ENCODE results near the gene PRKG1.

PRKG1 gene

GRCh38 chr10:51046654-51047053 lies 27.6 kb upstream of the PRKG1 start:
- Histone ChIP-seq H3K18ac (ENCODE audit: low read length) (no peak overlapping the region), H3K9ac (ENCODE audit: low read length) (no peak overlapping the region), H3K4ac (ENCODE audit: low read depth, low read length) (no peak overlapping the region), H3K4me2 (ENCODE audit: low read length) (no peak overlapping the region), H2BK5ac (ENCODE audit: low read depth, low read length, poor library complexity) (no peak overlapping the region), H3K9me3 (ENCODE audit: insufficient read depth, low read depth, low read length) (no peaks in the 10 kb centered on the region), H3K79me1 (ENCODE audit: low read length) (no peaks in the 10 kb centered on the region), H3K79me2 (ENCODE audit: control insufficient read depth, insufficient read depth, low read length, poor library complexity) (no peaks in the 10 kb centered on the region), H3K4me3 (ENCODE audit: low read depth, low read length) (no peak overlapping the region), H2BK12ac (ENCODE audit: low read length) (no peak overlapping the region), H2AFZ (ENCODE audit: insufficient read depth, low read length, poor library complexity) (no peak overlapping the region), H4K91ac (ENCODE audit: low read depth, low read length) (no peak overlapping the region), H2BK120ac (ENCODE audit: insufficient read depth, low read length, poor library complexity) (no peak overlapping the region), H3K27me3 (ENCODE audit: insufficient read depth, low read length) (no peaks in the 10 kb centered on the region), H4K12ac (ENCODE audit: low read depth, low read length) (no peak overlapping the region), H4K8ac (ENCODE audit: low read depth, low read length) (no peak overlapping the region), H3K14ac (ENCODE audit: low read length) (no peak overlapping the region), H3K4me1 (ENCODE audit: control insufficient read depth in 1 of 2, insufficient read depth in 2 of 2, low read length in 2 of 2) (no peaks in the 10 kb centered on the region), H2AK5ac (ENCODE audit: low read length) (no peak overlapping the region), H3K27ac (ENCODE audit: low read depth, low read length) (no peak overlapping the region), H3K36me3 (ENCODE audit: control insufficient read depth in 1 of 2, insufficient read depth in 2 of 2, low read length in 2 of 2) (no peaks in the 10 kb centered on the region), H3K23ac (ENCODE audit: low read length) (no peak overlapping the region)
- no CpG with 5 or more reads among the region's 6 CpGs for WGBS (ENCODE audit: extremely low coverage, insufficient coverage, insufficient read length)
- no peak for DNase-seq

- Histone ChIP-seq H2BK120ac (ENCODE audit: insufficient read depth, low read length, poor library complexity) (no peak overlapping the region), H3K9ac (ENCODE audit: low read length) (no peak overlapping the region), H3K4me3 (ENCODE audit: low read depth, low read length) (no peak overlapping the region), H3K4me2 (ENCODE audit: low read length) (no peak overlapping the region), H3K27ac (ENCODE audit: low read depth, low read length) (no peak overlapping the region), H2AFZ (ENCODE audit: insufficient read depth, low read length, poor library complexity) (no peak overlapping the region), H4K12ac (ENCODE audit: low read depth, low read length) (no peak overlapping the region), H2AK5ac (ENCODE audit: low read length) (no peak overlapping the region), H3K79me1 (ENCODE audit: low read length) (no peaks in the 10 kb centered on the region), H2BK5ac (ENCODE audit: low read depth, low read length, poor library complexity) (no peak overlapping the region), H3K4me1 (ENCODE audit: control insufficient read depth in 1 of 2, insufficient read depth in 2 of 2, low read length in 2 of 2) (no peaks in the 10 kb centered on the region), H3K9me3 (ENCODE audit: insufficient read depth, low read depth, low read length) (no peaks in the 10 kb centered on the region), H4K8ac (ENCODE audit: low read depth, low read length) (no peak overlapping the region), H3K27me3 (ENCODE audit: insufficient read depth, low read length) (no peaks in the 10 kb centered on the region), H3K18ac (ENCODE audit: low read length) (no peak overlapping the region), H2BK12ac (ENCODE audit: low read length) (no peak overlapping the region), H3K14ac (ENCODE audit: low read length) (no peak overlapping the region), H3K79me2 (ENCODE audit: control insufficient read depth, insufficient read depth, low read length, poor library complexity) (no peaks in the 10 kb centered on the region), H3K23ac (ENCODE audit: low read length) (no peak overlapping the region), H3K4ac (ENCODE audit: low read depth, low read length) (no peak overlapping the region), H3K36me3 (ENCODE audit: control insufficient read depth in 1 of 2, insufficient read depth in 2 of 2, low read length in 2 of 2) (no peaks in the 10 kb centered on the region), H4K91ac (ENCODE audit: low read depth, low read length) (no peak overlapping the region)
- no CpG with 5 or more reads among the region's 2 CpGs for WGBS (ENCODE audit: extremely low coverage, insufficient coverage, insufficient read length)
- DNase-seq, result no peak
These were observed 26.4 kb upstream of the PRKG1 start for GRCh38 chr10:51047857-51048256.

- H2BK120ac ChIP-seq (ENCODE audit: insufficient read depth, low read length, poor library complexity), result no peak overlapping the region
- no CpG with 5 or more reads among the region's 7 CpGs for WGBS (ENCODE audit: extremely low coverage, insufficient coverage, insufficient read length)
- DNase-seq, result no peak
These were observed 25.5 kb upstream of the PRKG1 start for GRCh38 chr10:51048792-51049191.

GRCh38 chr10:51052163-51052562 lies 22.1 kb upstream of the PRKG1 start:
- Histone ChIP-seq H3K79me1 (ENCODE audit: low read length) (no peaks in the 10 kb centered on the region), H3K4me2 (ENCODE audit: low read length) (no peak overlapping the region), H3K9ac (ENCODE audit: low read length) (no peak overlapping the region), H3K27me3 (ENCODE audit: insufficient read depth, low read length) (no peaks in the 10 kb centered on the region), H4K8ac (ENCODE audit: low read depth, low read length) (no peak overlapping the region), H2AK5ac (ENCODE audit: low read length) (no peak overlapping the region), H3K4ac (ENCODE audit: low read depth, low read length) (no peak overlapping the region), H2AFZ (ENCODE audit: insufficient read depth, low read length, poor library complexity) (no peak overlapping the region), H3K27ac (ENCODE audit: low read depth, low read length) (no peak overlapping the region), H2BK120ac (ENCODE audit: insufficient read depth, low read length, poor library complexity) (no peak overlapping the region), H4K12ac (ENCODE audit: low read depth, low read length) (no peak overlapping the region), H3K4me3 (ENCODE audit: low read depth, low read length) (no peak overlapping the region), H3K36me3 (ENCODE audit: control insufficient read depth in 1 of 2, insufficient read depth in 2 of 2, low read length in 2 of 2) (no peaks in the 10 kb centered on the region), H3K9me3 (ENCODE audit: insufficient read depth, low read depth, low read length) (no peaks in the 10 kb centered on the region), H4K91ac (ENCODE audit: low read depth, low read length) (no peak overlapping the region), H3K79me2 (ENCODE audit: control insufficient read depth, insufficient read depth, low read length, poor library complexity) (no peaks in the 10 kb centered on the region), H3K14ac (ENCODE audit: low read length) (no peak overlapping the region), H2BK12ac (ENCODE audit: low read length) (no peak overlapping the region), H3K4me1 (ENCODE audit: control insufficient read depth in 1 of 2, insufficient read depth in 2 of 2, low read length in 2 of 2) (no peaks in the 10 kb centered on the region), H3K23ac (ENCODE audit: low read length) (no peak overlapping the region), H2BK5ac (ENCODE audit: low read depth, low read length, poor library complexity) (no peak overlapping the region), H3K18ac (ENCODE audit: low read length) (no peak overlapping the region)
- DNase-seq, result no peak

More at GRCh38 chr10:51048792-51049191, 25.5 kb upstream of the PRKG1 start:
- no peak overlapping the region for H3K4me2 ChIP-seq (ENCODE audit: low read length)
- no peak overlapping the region for H3K9ac ChIP-seq (ENCODE audit: low read length)
- no peaks in the 10 kb centered on the region for H3K79me1 ChIP-seq (ENCODE audit: low read length)
- H2BK12ac ChIP-seq (ENCODE audit: low read length), result no peak overlapping the region
- H2AFZ ChIP-seq (ENCODE audit: insufficient read depth, low read length, poor library complexity), result no peak overlapping the region
- H3K18ac ChIP-seq (ENCODE audit: low read length), result no peak overlapping the region
- no peaks in the 10 kb centered on the region for H3K9me3 ChIP-seq (ENCODE audit: insufficient read depth, low read depth, low read length)
- no peaks in the 10 kb centered on the region for H3K36me3 ChIP-seq (ENCODE audit: control insufficient read depth in 1 of 2, insufficient read depth in 2 of 2, low read length in 2 of 2)
- H4K12ac ChIP-seq (ENCODE audit: low read depth, low read length), result no peak overlapping the region
- H4K91ac ChIP-seq (ENCODE audit: low read depth, low read length), result no peak overlapping the region
- no peak overlapping the region for H3K23ac ChIP-seq (ENCODE audit: low read length)
- H4K8ac ChIP-seq (ENCODE audit: low read depth, low read length), result no peak overlapping the region
- no peaks in the 10 kb centered on the region for H3K79me2 ChIP-seq (ENCODE audit: control insufficient read depth, insufficient read depth, low read length, poor library complexity)
- H3K27me3 ChIP-seq (ENCODE audit: insufficient read depth, low read length), result no peaks in the 10 kb centered on the region
- no peak overlapping the region for H2BK5ac ChIP-seq (ENCODE audit: low read depth, low read length, poor library complexity)
- H3K4me3 ChIP-seq (ENCODE audit: low read depth, low read length), result no peak overlapping the region
- H3K4ac ChIP-seq (ENCODE audit: low read depth, low read length), result no peak overlapping the region
- H3K4me1 ChIP-seq (ENCODE audit: control insufficient read depth in 1 of 2, insufficient read depth in 2 of 2, low read length in 2 of 2), result no peaks in the 10 kb centered on the region
- no peak overlapping the region for H3K27ac ChIP-seq (ENCODE audit: low read depth, low read length)
- H2AK5ac ChIP-seq (ENCODE audit: low read length), result no peak overlapping the region
- no peak overlapping the region for H3K14ac ChIP-seq (ENCODE audit: low read length)

Measured in trophoblast cell (in vitro differentiated cells and primary cell).